ENCODE data around the gene TBKBP1. TPM values are rescaled to one million over a fixed set of nuclear protein-coding genes. Genes with fewer than 3 reads are reported as not detected.
A peak's percentile ranks its signal among the peaks of the same experiment; 100 is the strongest.

The TBKBP1 gene
- total and polyA plus RNA-seq, 2 donors from 2014 or later: 10.1 to 11.2 TPM

DNA sequence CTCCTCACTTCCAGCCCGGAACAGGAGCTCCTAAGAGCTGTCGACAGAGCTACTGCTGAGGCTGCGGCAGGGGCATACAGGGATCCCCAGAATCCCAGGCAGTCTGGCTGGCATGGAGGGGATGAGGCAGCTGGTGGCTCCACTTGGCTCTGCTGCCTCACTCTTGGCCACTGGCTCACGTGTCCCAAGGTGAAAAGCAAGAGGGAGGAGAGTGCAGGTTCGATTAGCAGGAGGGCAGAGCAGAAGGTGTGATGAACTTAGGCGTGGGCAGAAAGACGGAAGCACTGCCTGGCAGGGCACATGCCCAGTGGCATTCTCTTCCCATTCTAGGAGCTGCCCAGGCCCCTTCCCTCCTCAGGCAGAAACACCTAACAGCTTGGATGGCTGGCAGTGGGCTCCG, 27.8 kb downstream of the TBKBP1 start:
- peaks cover 8% of the 10 kb centered on the region for H3K27me3 ChIP-seq (ENCODE audit: control insufficient read depth, insufficient read depth, low read length)
- intact Hi-C loops (cut with DNase I): no loop called here
- no peaks in the 10 kb centered on the region for H3K9me3 ChIP-seq (ENCODE audit: control insufficient read depth in 2 of 3, insufficient read depth in 1 of 3, low read length in 3 of 3)
- no peak for TF ChIP-seq CTCF (IDR thresholded peaks at IDR 0.05; ENCODE audit: borderline replicate concordance, extremely low read depth, insufficient read depth)
- DNase-seq: no peak
- no peak for FAIRE-seq
- no peak overlapping the region for H3K27ac ChIP-seq (ENCODE audit: low read depth in 2 of 2, low read length in 2 of 2)
- H3K36me3 ChIP-seq (ENCODE audit: control insufficient read depth in 2 of 3, insufficient read depth in 3 of 3, low read length in 3 of 3): no peaks in the 10 kb centered on the region
- no peak overlapping the region for H3K9ac ChIP-seq (ENCODE audit: low read length in 3 of 3)
- H3K4me3 ChIP-seq (ENCODE audit: low read length in 3 of 3): no peak overlapping the region
- peaks cover 0 to 9% (median 5%) of the 10 kb centered on the region in 3 donors for H3K4me1 ChIP-seq (ENCODE audit: control insufficient read depth in 2 of 3, insufficient read depth in 2 of 3, low read depth in 1 of 3, low read length in 3 of 3)

DNA sequence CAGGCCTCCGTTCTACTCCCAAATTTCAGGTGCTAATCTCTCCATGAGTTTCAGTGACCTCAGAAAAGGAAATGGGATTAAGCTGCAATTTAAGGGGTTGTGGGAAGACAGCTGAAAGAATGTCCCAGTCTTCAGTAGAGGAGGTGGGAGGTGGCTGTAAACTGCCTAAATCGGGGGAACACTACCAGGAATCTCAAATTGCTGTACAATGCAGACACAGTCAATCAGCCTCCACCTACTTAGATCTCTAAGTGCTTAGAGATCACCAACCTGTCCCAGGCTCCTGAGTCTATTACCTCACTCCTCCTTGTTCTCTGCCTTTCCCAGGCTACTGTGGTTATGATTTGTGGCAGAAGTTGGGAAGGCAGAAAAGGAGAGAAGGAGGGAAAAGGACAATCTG, 30.7 kb downstream of the TBKBP1 start:
- Histone ChIP-seq H3K4me3 (ENCODE audit: low read length in 3 of 3) (no peak overlapping the region), H3K36me3 (ENCODE audit: control insufficient read depth in 2 of 3, insufficient read depth in 3 of 3, low read length in 3 of 3) (no peaks in the 10 kb centered on the region), H3K9ac (ENCODE audit: low read length in 3 of 3) (no peak overlapping the region), H3K27me3 (ENCODE audit: control insufficient read depth, insufficient read depth, low read length) (peaks cover 8% of the 10 kb centered on the region), H3K4me1 (ENCODE audit: control insufficient read depth in 2 of 3, insufficient read depth in 2 of 3, low read depth in 1 of 3, low read length in 3 of 3) (no peaks in the 10 kb centered on the region), H3K27ac (ENCODE audit: low read depth in 2 of 2, low read length in 2 of 2) (no peak overlapping the region), H3K9me3 (ENCODE audit: control insufficient read depth in 2 of 3, insufficient read depth in 1 of 3, low read length in 3 of 3) (no peaks in the 10 kb centered on the region)
- intact Hi-C loops (cut with DNase I): no loop called here
- no peak for TF ChIP-seq CTCF (IDR thresholded peaks at IDR 0.05; ENCODE audit: borderline replicate concordance, extremely low read depth, insufficient read depth)
- FAIRE-seq (no peak), DNase-seq (no peak)

DNA sequence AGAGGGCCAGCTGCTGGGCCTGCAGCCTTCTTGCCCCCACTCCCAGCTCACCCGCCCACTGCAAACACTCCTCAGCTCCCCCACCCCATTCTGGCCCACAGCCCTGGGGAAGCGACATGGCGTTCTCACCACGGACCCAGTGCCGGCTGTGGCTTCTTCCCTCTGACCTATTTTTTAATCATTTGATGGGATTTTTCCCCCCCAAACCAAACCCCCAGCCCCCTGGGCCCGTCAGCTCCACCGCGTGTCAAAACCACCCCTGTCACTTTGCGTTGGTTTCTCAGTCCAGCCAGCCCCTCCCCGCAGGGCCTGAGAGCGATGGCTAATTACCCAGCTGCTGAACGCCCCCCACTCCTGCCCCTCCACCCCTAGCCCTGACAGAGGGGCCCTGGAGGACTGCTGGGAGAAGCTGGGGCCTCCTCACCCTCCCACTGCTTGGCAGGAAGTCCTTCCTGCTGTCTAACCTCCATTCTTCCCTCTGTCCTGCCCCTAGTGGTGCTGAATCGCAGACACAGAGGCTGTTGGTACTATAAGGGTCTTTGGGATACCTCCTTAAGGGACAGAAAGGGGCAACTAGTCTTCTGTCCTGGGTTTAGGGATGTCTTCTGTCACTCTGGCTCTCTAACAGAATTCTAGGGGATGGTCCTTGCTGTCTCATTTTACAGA, 31.6 kb downstream of the TBKBP1 start:
- H3K36me3 ChIP-seq (ENCODE audit: control insufficient read depth in 2 of 3, insufficient read depth in 3 of 3, low read length in 3 of 3): no peaks in the 10 kb centered on the region
- no peak overlapping the region for H3K27ac ChIP-seq (ENCODE audit: low read depth in 2 of 2, low read length in 2 of 2)
- no peaks in the 10 kb centered on the region for H3K9me3 ChIP-seq (ENCODE audit: control insufficient read depth in 2 of 3, insufficient read depth in 1 of 3, low read length in 3 of 3)
- no peak for TF ChIP-seq CTCF (IDR thresholded peaks at IDR 0.05; ENCODE audit: borderline replicate concordance, extremely low read depth, insufficient read depth)
- intact Hi-C loops (cut with DNase I): no loop called here
- DNase-seq: peak in 1 of 5 donors; percentile 58
- H3K4me1 ChIP-seq (ENCODE audit: control insufficient read depth in 2 of 3, insufficient read depth in 2 of 3, low read depth in 1 of 3, low read length in 3 of 3): no peaks in the 10 kb centered on the region
- H3K4me3 ChIP-seq (ENCODE audit: low read length in 3 of 3): no peak overlapping the region
- no peak for FAIRE-seq
- peaks cover 8% of the 10 kb centered on the region for H3K27me3 ChIP-seq (ENCODE audit: control insufficient read depth, insufficient read depth, low read length)
- no peak overlapping the region for H3K9ac ChIP-seq (ENCODE audit: low read length in 3 of 3)
